ENCODE measurements around the gene ACTR5.

ACTR5 gene

GRCh38 chr20:38728911-38729642 lies 19.2 kb upstream of the ACTR5 start:
- DNase-seq (ENCODE audit: low spot score) = no peak

GRCh38 chr20:38729767-38730166 lies 18.5 kb upstream of the ACTR5 start:
- DNase-seq (ENCODE audit: low spot score) = no peak

- no peak for DNase-seq (ENCODE audit: low spot score)
These were observed 17.9 kb upstream of the ACTR5 start for GRCh38 chr20:38730167-38730988.

- DNase-seq (ENCODE audit: low spot score) = peak; percentile 85
These were observed 17.1 kb upstream of the ACTR5 start for GRCh38 chr20:38730989-38731737.

- no peak for DNase-seq (ENCODE audit: low spot score)
These were observed 16.5 kb upstream of the ACTR5 start for GRCh38 chr20:38731738-38732113.

GRCh38 chr20:38732981-38733380 lies 15.3 kb upstream of the ACTR5 start:
- no peak for DNase-seq (ENCODE audit: low spot score)

- no peak for DNase-seq (ENCODE audit: low spot score)
These were observed 13.1 kb upstream of the ACTR5 start for GRCh38 chr20:38735172-38735571.

GRCh38 chr20:38737887-38738286 lies 10.4 kb upstream of the ACTR5 start:
- no peak for DNase-seq (ENCODE audit: low spot score)

GRCh38 chr20:38745757-38746156 lies 2.5 kb upstream of the ACTR5 start:
- DNase-seq (ENCODE audit: low spot score) = no peak

- DNase-seq (ENCODE audit: low spot score) = no peak
These were observed 664 bp upstream of the ACTR5 start for GRCh38 chr20:38747495-38748096.

- DNase-seq (ENCODE audit: low spot score) = no peak
These were observed 545 bp downstream of the ACTR5 start for GRCh38 chr20:38748861-38749149.

- peak; percentile 49 for DNase-seq (ENCODE audit: low spot score)
These were observed 3.2 kb downstream of the ACTR5 start for GRCh38 chr20:38751360-38751976.

GRCh38 chr20:38752029-38752428 lies 3.8 kb downstream of the ACTR5 start:
- DNase-seq (ENCODE audit: low spot score) = no peak

- DNase-seq (ENCODE audit: low spot score) = no peak
These were observed 6.7 kb downstream of the ACTR5 start for GRCh38 chr20:38754924-38755323.

GRCh38 chr20:38755324-38755910 lies 7.2 kb downstream of the ACTR5 start:
- no peak for DNase-seq (ENCODE audit: low spot score)

GRCh38 chr20:38757145-38757775 lies 9.0 kb downstream of the ACTR5 start:
- no peak for DNase-seq (ENCODE audit: low spot score)

- DNase-seq (ENCODE audit: low spot score) = no peak
These were observed 10.8 kb downstream of the ACTR5 start for GRCh38 chr20:38759106-38759505.

GRCh38 chr20:38760978-38761377 lies 12.7 kb downstream of the ACTR5 start:
- no peak for DNase-seq (ENCODE audit: low spot score)

- DNase-seq (ENCODE audit: low spot score) = no peak
These were observed 13.9 kb downstream of the ACTR5 start for GRCh38 chr20:38762174-38762573.

- no peak for DNase-seq (ENCODE audit: low spot score)
These were observed 15.4 kb downstream of the ACTR5 start for GRCh38 chr20:38763616-38764015.
